Activated CD4-positive, alpha-beta T cell treated with anti-CD3 and anti-CD28 coated beads for 4 hours (primary cell): ENCODE data around the gene STARD7.
A peak's percentile ranks its signal among the peaks of the same experiment; 100 is the strongest.
"Not testable (repeated sequence)": the region's sequence is repeated elsewhere in the genome, so short reads cannot be mapped to it uniquely, and the experiment has no call there.

Source experiments
- DNase-seq, 2 donors: peaks; one replicate each; pipeline ENCODE4 v3.0.0-alpha.2; 2020

Gene STARD7

DNA sequence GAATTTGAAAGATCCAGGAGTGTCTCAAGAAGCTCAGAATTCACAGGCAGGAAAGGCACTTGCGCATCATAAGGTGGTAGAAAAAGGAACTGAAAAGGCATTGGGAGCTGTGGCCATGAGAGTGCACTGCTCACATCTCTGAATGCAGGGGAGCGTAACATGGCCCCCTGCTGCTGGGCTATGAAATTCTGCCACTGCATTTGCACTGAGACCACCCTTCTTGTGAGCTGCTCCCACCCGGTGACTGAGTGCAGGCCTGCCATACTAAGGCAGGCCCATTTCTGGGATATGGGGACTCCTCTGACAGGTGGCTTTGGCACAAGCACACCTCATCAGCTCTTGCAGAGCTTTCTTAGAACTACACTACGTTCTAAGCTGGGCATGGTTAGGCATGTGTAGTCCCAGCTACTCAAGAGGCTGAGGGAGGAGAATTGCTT, 25.3 kb upstream of the STARD7 start:
- no peak for DNase-seq

DNA sequence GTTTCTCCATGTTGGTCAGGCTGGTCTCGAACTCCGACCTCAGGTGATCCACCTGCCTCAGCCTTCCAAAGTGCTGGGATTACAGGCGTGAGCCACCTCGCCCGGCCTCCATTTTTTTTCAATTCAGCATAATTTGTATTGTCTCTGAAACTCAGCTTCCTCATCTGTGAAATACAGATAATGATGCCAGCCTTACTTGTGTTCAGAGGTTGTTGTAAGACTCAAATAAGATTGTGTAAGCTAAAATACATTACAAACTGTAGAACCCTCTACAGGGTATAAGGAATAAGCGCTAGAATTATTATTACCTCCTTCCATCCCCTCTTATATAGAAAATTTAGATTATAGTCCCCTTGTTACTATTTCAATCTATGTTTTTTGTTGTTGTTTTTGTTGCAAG, 24.8 kb upstream of the STARD7 start:
- no peak for DNase-seq

DNA sequence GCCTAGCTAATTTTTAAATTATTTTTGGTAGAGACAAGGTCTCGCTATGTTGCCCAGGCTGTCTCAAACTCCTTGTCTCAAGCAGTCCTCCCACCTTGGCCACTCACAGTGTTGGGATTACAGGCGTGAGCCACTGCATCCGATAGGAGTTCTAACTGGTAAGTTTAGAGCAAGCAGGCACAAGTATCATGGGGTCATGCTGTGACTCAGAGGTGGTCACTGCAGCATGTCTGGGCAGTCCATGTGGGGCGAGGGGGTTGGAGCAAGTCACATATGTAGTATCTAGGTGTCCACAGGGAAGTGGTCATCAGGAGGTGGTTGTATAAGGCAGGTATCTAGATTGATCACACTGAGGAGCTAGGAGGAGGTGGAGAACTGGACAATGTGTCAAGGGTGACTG, 22.7 kb upstream of the STARD7 start:
- DNase-seq = no peak

DNA sequence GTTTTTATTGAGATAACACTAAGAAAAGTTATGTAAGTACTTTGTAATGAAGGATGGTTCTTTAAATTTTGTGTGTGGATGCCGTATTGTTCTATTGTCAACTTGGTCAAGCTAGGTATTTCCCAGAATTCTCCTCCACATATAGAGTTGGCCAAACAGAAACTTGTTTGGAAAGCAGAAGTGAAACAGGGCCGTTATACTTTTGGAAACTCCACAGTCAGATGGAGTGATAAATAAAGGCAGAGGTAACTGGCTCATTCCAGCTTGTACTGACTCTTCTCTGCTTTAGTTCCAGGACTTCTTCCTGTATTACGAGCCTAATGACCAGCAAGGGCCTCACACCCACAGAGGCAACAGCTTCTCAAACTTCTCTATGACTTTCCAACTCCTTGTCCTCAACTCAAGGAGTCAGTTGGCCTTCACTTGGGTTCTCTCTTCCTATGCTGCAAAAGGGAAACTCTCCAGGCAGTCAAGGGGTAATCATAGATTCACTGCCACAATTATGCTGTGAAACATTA, 16.4 kb upstream of the STARD7 start:
- DNase-seq = no peak

DNA sequence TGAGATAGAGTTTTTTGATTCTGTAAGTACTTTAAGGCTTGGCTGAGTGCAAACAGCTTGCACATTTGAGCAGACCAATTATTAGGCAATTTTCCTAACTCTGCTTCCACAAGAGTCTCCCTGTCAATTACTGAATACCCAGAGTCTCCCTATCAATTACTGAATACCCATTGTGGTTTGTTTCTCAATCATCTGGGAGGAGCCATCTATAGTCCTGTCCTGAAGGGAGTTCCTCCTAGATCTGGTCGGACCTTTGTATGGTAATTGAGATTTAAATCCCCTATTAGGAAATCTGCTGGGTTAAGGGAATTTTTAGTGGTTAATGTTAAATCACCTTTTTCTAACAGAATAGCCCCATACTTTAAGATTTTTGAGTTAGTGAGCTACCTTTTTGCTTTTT, 12.5 kb upstream of the STARD7 start:
- DNase-seq = not testable (repeated sequence)

DNA sequence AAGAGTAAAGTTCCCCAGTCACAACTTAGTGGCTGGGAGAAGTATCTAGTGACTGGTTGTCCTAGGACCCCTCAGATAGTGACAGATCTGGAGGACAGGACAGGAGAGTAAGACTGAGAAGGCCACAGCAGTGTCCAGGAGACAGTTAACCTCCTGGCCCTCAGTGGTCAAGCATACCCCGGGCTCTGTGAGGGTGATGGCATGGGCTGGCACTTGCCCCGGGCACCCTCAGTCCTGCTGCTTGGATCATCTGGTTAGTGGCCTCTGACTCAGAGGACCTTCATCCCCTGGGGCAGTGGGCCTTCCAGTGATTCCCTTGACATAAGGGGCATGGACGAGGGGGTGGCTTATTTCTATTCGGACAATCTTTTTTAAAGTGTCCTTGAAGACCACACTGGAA, 11.3 kb upstream of the STARD7 start:
- not testable (repeated sequence) for DNase-seq

DNA sequence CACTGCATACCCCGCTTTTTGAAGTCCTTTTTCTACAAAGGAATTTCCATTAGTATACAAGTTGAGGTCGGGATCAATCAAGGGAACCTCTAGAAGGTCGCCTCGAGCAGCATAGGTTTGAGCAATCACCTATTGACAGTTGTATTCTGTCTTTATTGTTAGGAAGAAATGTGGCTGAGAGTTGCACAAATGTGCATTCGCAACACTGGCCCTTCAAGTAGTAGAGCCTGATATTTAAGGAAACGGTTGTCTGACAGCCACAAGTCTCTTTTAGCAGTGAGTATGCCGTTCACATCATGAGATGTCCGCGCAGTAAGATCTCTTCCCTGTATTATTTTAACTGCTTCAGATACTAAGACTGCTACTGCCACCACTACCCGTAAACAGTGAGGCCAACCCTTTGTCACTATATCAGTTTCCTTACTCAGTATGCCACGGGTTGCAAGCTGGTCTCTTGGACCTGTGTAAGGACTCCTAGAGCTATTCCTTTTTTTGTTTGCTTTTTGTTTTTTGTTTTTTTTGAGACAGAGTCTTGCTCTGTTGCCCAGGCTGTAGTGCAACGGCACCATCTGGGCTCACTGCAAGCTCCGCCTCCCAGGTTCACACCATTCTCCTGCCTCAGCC, 10.0 kb upstream of the STARD7 start:
- DNase-seq = no peak

DNA sequence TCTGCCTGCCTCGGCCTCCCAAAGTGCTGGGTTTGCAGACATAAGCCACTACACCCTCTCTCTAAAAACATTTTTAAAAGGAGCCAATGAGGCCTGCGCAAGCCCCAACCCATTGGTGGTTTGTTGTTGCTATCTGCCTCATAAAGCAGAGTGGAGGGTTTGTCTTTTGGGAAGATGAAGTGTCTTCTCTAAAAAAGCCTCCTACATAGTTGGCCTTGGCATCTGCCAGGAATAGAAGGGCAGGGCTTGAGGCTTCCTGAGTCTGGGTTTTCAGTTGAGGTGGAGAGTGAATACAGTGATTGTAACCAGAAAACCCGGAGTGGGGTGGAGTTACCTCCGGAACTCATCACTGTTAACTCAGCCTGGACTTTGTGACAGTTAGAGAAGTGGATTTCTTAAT, 5.9 kb upstream of the STARD7 start:
- no peak for DNase-seq

DNA sequence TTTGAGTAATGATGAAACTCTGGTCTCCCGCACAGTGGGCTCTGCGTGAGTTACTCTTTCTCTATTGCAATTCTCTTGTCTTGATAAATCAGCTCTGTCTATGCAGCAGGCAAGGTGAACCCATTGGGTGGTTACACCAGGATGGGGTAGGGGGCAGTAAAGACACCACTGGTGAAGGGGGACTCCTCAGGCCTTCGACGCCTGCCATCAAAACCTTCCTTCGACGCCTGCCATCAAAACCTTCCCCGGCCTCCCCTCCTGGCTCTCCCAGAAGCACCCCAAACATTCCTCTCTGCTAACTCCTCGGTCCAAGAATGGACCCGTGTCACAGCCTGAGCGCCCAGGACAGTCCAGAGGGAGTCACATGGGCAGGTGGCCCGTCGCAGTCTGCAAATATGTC, 4.8 kb upstream of the STARD7 start:
- no peak for DNase-seq

DNA sequence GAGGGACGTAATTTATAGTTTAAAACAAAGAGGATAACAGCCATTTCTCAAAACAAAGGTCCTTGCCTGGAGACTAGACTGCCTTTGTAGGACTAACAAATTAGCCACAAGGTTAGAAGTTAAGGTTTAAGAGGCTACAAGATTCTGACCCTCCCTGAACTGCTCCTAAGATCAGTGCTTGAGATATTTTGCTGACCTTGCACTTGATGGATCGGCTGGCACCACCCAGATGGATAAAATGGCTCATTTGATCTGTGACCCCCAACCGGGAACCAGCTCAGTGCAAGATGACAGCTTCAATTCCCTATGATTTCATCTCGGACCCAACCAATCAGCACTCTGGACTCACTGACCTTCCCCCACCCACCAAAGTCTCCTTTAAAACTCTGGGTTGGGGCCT, 3.7 kb upstream of the STARD7 start:
- no peak for DNase-seq

DNA sequence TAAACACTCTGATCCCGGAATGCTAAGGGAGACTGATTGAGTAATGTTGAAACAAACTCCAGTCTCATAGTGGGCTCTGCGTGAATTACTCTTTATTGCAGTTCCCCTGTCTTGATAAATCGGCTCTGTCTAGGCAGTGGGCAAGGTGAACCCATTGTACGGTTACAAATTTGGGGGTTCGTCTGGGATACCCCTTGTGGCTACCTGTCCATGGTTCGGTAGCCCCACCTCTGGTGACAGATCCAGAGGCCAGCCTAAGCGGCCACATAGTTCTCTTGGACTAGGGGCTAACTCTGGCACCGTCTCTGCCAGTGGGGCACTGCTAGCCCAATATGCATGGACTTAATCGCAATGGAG, 1.1 kb upstream of the STARD7 start:
- no peak for DNase-seq

DNA sequence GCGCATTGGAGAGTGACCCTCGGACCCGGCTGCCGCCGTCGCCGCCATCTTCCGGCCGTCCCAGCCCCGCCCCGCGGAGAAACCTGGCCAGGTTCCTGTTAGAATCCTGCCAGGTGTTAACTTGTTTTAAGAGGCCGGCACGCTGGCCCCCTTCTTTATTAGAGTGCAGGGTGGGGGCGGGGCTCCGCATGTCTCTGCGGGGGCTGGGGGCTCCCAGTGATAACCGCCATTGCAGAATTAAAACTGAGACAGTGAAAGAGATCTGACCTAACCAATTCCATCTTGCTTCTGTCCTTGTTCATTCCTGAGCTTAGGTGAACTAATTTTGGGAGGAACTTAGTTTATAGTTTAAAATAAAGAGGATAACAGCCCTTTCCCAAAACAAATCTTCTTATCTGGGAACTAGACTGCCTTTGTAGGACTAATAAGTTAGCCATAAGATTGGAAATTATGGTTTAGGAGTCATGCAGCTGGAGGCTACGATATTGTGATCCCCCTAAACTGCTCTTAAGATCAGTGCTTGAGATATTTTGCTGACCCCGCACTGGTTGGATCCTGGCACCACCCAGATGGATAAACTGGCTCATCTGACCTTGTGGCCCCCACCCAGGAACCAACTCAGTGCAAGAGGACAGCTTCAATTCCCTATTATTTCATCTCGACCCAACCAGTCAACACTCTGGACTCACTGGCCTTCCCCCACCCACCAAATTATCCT, 543 bp upstream of the STARD7 start:
- DNase-seq = no peak

DNA sequence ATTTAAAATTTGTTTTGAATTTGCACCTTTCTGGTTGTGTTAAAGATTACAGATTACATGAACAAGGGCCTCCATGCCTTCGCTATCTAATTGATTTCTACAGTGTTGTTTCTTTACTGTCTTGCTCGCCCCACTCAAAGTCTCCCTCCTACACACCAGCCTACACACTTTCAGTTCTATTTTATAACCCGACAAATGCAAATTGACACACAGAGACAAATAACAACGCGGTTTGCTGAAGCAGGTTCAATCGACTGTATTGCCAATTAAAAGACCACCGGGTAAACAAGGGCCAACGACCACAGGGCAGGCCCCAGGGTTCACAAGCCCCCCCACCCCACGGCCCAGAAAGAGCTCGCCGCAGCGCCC, 869 bp downstream of the STARD7 start:
- DNase-seq = peak; percentile 39 to 49

DNA sequence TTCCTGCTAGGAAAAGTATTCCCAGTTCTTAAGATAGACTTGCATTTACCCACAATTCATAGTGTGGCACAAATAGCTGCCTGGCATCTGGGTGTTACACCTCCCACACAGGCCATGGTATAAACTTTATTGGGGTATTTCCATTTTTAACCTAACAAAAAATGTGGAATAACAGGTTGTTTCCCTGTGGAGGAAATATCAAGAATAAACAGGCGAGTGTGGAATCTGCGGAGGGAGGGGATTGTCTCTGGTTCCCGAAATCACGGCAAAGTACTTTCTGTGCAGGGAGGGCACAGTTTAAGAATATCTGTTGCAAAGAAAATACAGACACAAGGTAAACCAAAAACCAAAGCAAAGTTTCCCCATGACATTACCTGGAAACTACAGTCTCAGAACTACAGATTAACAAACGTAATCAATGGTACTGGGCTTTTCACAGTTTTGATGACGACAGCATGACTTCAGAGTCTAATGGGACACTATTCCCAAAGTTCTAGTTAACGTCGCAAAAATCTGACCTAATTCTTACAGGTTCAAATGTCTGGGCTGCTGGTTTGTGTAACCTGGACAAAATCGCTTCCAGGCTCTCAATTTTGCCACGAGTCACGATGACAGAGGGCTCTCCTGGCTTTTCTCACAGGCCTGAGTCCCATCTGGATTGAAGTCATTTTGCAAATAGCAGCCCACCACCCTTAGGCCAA, 1.4 kb downstream of the STARD7 start:
- no peak for DNase-seq

DNA sequence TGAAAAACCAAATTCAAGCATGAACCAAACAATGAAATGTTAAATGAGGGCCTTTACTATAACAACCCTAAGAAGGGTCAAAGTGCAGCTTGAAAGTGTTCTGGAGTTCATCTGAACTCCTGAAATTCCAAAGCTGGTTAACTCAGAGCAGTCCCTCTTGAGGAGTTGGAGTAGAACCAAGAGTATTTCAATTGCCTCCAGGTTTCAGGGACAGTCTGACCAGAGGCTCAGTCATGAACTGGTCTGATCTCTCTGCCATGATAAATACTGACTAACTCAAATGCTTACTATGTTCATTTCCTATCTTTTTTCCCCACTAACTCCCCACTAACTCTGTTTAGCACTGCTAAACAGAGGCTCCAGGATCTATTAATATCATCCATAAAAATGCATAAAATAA, 2.7 kb downstream of the STARD7 start:
- DNase-seq = no peak

DNA sequence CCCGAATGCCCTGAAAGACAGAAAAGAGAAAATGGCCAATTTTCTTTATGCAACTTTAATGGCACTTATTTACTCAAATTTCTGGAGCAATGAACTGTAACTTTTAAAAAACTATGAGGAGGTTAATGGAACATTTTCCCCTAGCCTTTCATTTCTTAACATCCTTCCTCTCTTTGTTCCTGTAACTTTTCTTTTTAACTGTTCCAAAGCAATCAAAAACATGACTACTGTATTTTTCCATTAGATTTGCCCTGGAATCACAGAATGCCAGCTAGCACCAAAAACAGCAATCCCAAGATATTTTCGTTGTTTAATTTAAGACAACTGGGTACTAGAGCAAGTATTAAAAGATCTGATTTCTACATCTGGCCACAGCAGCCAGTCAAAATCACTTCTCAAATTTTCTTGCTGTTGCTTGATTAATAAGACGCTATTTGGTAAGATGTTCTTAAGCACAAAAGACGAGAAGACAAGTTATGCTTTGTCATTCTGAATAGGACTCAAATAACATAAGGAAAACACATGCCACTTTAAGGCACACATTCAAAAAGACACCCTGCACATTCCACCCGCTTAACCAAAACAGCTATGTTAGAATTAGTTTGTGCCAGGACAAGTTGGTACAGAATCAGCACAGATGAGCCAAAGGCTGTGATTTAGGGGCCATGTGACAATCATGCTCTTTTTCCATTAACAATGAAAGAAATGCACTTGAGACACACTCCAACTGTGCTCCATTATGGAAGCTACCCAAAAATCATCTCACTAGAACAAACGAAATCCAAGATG, 3.6 kb downstream of the STARD7 start:
- no peak for DNase-seq

DNA sequence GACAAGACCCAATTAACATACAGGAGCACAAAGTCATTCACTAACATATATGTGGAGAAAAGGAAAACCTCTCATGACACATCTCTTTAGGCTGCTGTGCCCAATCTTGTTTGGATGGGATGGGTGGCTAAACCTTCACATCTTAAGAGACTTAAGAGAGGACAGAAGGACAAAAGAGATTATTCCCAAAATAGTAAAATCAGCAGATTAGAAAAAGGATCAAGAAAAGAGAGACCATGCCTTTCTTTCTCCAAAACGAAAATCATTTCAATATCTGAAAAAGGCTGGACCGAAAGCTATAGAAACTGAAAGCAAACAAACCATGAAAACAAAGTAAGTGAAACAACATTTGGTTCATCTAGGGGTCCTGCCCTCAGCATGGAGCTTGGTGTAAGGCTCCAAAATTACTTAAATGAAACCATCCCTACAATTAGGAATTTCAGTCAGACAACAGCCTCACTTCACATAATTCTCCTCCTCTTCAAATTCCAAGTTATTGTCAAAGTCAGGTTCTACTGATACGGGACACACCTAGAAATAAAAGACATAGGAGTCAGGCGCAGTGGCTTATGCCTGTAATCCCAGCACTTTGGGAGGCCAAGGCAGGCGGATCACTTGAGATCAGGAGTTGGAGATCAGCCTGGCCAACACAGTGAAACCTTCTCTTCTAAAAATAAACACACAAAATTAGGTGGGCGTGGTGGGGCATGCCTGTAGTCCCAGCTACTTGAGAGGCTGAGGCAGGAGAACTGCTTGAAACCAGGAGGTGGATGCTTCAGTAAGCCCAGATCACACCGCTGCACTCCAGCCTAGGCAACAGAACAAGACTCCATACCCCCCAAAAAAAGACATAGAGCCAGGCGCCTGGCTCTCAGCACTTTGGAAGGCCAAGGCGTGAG, 5.2 kb downstream of the STARD7 start:
- no peak for DNase-seq

DNA sequence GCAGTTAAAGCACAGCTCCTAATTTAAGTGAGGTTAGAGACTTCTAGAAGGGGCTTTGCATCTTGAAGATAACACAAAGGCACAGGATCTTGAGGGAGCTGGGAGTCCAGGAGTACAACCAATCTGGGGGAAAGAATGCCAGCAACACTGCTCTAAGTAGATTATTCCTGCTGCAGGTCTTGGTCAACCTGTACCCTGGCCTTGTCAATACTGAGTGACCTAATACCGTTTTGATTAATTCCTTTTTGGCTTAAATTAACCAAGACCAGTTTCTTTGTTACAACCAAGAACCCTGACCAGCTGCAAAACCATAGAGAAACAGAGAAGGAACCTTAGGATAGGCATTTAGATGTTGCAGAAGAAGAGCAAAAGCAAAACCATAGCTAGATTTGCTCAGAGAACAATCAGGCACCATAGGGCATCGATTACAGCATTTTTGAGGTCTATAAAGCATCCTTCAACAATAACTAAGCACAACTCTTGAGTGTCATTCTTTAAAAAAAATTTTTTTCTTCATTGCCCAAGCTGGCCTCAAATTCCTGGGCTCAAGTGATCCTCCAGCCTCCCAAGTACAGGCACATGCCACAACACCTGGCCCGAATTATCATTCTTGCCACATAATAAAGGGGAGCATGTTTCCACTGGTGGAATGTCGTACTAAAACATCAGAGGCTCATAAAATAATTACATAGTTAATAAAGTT, 6.3 kb downstream of the STARD7 start:
- DNase-seq = no peak

DNA sequence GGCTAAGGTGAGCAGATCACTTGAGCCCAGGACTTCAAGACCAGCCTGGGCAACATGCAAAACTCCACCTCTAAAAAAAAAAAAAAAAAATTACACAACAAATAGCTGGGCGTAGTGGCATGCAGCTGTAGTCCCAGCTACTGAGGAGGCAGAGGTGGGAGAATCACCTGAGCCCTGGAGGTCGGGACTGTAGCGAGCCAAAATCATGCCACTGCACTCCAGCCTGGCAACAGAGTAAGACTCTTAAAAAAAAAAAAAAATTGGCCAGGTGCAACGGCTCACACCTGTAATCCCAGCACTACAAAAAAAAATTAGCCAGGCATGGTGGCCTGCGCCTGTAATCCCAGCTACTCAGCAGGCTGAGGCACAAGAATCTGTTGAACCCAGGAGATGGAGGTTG, 7.3 kb downstream of the STARD7 start:
- DNase-seq = no peak

DNA sequence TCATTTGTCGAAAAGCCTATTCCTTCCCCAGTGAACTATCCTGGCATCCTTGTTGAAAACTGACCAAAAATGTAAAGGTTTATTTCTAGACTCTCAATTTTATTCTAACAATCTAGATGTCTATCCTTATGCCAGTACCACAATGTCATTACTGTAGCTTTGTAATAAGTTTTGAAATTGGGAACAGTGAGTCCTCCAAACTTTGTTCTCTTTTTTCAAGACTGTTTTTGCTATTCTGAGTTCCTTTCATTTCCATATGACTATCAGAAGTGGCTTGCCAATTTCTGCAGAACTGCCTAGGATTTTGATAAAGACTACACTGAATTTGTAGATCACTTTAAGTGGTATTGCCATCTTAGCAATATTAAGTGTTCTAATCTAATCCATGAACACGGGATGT, 9.7 kb downstream of the STARD7 start:
- DNase-seq = no peak

DNA sequence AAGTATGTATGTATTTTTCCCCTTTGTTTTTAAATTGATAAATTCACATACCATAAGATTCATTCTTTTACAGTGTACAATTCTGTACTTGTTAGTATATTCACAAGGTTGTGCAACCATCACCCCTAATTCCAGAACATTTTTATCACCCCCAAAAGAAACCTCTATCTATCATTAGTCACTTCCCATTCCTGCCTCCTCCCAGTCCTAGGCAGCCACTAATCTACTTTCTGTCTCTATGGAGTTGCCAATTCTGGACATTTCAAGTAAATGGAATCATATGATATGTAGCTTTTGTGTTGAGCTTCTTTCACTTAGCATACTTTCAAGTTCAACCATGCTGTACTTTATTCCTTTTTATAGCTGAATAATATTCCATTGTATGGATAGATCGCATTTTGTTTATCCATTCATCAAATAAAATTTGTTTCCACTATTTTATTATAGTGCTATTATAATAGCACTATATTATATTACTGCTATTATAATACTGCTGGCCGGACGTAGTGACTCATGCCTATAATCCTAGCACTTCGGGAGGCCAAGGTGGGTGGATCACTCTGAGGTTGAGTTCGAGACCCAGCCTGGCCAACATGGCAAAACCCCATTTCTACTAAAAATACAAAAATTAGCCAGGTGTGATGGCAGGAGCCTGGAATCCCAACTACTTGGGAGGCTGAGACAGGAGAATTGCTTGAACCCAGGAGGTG, 10.9 kb downstream of the STARD7 start:
- DNase-seq = no peak
